NT2/D1 (cell line): ENCODE data around the gene SLC66A2.

Experiments used
- SUZ12 ChIP-seq: IDR thresholded peaks from 2 replicates; pipeline ENCODE4 v1.6.1; 2011; ENCODE audit not compliant: insufficient read length, insufficient read depth; ENCODE audit errors: extremely low read depth
- YY1 ChIP-seq: IDR thresholded peaks from 2 replicates; pipeline ENCODE4 v1.6.1; 2011; ENCODE audit not compliant: insufficient read length, insufficient read depth
- ZNF274 ChIP-seq: IDR thresholded peaks from 2 replicates; pipeline ENCODE4 v1.6.1; 2011; ENCODE audit warnings: mild to moderate bottlenecking, low read depth, low read length

DNA sequence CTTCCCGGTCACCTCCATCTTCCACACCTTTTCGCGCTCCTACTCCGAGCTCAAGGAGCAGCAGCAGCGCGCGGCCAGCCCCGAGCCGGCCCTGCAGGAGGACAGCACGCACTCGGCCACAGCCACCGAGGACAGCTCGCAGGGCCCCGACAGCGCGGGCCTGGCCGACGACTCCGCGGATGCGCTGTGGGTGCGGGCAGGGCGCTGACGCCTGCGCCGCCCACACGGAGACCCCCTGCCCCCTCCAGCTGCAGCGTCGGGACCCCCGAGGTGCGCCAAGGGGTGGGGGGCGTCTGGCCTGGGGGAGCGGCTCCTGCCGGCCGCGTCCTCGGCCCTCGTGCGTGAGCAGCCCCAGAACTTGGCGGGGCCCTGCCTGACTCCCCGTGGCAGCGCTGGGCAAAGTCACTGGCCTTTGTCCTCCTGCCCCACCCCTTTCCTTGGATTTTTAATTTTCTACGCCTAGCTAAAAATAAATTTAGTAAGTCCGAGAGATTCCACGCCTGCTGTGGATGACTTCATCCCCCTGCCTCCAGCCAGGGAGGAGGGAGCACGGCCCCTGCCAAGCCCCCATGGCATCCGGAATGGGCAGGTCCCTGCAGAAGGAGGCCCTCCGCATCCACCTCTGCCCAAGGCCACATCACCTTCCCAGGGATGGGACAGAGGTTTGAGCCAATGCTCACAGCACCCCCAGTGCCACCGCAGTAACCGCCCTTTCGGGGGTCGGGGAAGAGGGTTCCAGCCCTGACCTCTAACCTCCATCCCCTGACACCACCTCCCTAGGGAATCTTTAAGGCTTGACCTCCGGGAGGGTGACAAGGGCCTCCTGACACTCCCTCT lies 51.6 kb downstream of the SLC66A2 start:
- no peak for TF ChIP-seq YY1
- no peak for TF ChIP-seq ZNF274
- no peak for TF ChIP-seq SUZ12
